Lung microvascular endothelial cell (primary cell): ENCODE measurements around the gene LRRC19. TPM values are rescaled to one million over a fixed set of nuclear protein-coding genes. Genes with fewer than 3 reads are reported as not detected.

Experiments
- DNase-seq, 2 donors: peaks; one replicate each; pipeline versions ENCODE4 v3.0.0 to v3.0.0-alpha.2; 2010; ENCODE audit warnings: low read depth in 2 of 2
- total RNA-seq: library from RNA; depleted of rRNA; stranded (reverse); fragments of >200 nt; gene quantifications from 2 replicates; pipeline ENCODE4 v1.2.1, GENCODE V29; 2014

Gene LRRC19
- total RNA-seq, result not detected in 2 replicates

- DNase-seq, result no peak
Measured at GRCh38 chr9:27005491-27005890, at the start of gene LRRC19. LRRC19 (minus strand) TSS chr9:27005672; CDS start chr9:26999694, 5,978 bp downstream.

DNA sequence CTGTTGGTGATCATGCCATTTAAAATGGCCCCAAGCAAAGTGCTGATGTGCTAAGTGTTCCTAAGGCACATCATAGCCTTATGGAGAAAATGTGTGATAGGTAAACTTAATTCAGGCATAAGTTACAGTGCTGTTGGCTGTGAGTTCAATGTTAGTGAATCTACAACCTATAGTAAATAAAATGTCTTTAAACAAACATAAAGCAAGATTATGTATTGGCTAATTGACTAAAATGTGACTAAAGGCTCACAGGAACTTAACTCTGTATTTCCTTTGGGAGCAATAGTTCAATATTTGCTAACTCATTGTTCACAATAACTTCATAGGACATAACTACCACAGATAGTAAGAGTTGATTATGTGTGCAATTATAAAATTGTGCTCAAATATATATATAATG is 49.4 kb upstream of the LRRC19 start:
- no peak for DNase-seq

DNA sequence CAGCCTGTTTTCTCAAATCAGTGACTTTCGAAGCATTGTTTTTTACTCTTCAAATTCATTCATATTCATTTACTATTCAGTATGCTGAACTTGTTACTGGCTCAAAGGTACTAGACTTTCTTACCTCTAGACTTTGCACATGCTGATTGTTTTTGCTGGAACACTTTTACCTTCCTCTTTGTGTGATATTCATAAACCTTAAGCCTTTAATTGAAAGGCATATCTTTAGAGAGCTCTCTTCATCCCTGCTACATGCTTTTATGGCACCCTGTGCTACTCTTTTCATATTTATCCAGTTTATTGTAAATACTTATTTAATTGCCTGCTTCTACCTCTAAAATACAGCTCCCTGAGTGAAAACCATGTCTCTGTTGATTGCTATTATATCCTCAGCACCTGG is 48.7 kb upstream of the LRRC19 start:
- DNase-seq, result no peak

- peak; percentile 27 to 92 for DNase-seq
Measured at GRCh38 chr9:27053369-27054022, 48.0 kb upstream of the LRRC19 start.

DNA sequence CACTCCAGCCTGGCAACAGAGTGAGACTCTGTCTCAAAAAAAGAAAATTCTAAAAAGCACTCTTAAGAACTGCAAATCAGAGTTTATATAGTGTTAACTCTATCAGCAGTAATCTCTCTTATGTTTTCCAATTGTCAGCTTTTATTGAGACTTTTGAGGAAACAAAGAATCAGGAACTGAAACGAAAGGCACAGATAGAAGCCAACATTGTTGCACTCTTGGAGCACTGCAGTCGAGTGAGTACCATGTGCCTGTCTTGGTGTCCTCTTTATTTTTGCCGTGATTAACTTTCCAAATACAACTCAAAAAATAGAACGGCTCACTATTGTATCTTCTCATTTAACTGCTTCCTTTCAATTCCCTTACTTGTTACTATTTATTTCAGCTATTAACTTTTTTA is 41.7 kb upstream of the LRRC19 start:
- no peak for DNase-seq

DNA sequence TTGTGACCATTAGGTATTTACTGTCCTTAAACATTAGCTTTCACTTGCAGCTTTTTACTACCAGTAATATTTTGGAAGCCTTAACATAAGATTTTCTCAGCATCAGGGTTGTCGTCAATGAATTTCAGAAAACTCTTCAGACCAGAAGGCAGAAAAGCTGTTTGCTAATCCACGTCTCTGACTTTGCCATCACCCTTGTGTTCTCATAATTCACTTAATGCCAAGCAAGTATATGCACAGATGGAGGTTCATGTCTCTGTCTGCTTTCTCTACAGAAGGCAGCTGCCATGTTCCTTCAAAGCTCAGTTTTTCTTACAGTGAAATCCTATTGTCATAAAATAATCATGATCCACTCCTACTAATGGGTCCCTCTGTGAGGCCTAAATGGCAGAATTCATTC is 37.7 kb upstream of the LRRC19 start:
- no peak for DNase-seq

GRCh38 chr9:27042476-27042875 is 37.0 kb upstream of the LRRC19 start:
- no peak for DNase-seq

DNA sequence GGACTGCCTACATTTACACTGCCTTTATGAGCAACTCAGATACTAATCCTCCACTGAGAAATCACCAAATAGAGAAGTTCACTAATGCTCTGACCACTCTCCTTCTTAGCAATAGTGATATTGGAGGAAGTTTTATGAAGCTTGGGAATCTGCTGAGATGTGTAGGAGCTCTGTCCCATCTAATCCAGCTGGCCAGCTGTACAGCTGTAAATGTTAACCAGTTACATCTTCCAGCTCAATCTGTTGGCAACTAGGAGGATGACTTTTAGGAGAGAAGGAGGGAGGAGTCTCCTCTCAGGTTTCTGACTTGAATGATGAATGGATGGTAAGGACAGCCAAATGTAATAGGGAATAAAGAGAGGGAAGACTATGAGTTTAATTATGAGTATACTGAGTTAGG is 36.3 kb upstream of the LRRC19 start:
- DNase-seq, result no peak

- no peak for DNase-seq
Measured at GRCh38 chr9:27037499-27037898, 32.0 kb upstream of the LRRC19 start.

DNA sequence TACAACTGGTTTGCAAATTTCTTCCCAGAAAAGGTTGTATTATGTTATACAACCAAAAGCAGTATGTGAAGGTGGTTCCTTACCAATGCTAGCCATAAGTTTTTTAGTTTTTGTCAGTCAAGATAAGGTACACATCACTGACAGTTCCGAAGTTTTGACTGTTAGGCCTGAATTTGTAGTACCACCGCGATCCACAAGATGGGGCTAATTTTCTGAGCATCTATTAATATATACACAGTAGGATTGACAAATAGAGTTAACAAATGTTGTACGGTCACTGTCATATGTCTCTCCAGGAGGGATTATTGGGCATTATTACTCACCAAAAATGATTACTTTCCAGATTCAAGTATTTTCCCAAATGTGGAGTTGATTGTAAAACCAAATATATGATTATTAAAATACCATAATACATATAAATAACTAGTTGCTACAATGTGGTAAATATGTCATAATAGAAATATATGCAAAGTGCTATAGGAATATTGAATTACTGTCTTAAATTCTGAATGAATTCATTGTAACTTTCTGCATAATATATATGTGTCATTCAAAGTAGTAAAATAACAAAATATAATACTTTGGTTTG is 28.4 kb upstream of the LRRC19 start:
- peak; percentile 56 to 81 for DNase-seq

GRCh38 chr9:27029186-27029585 is 23.7 kb upstream of the LRRC19 start:
- no peak for DNase-seq

- no peak for DNase-seq
Measured at GRCh38 chr9:27022920-27023319, 17.4 kb upstream of the LRRC19 start.

DNA sequence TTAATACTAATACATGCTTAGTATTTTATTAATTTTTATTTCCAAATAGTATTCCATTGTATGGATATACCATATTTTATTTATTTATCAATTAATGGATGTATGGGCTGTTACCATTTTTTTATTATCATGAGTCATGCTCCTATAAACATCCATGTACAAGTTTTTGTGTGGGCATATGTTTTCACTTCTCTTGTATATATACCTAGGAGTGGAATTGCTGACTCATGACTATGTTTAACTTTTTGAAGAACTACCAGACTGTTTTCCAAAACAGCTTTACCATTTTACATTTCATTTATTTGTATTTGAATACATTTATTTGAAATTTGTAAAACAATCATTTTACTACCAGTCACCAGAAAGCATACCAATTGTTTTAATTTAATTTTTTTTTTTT is 14.1 kb upstream of the LRRC19 start:
- no peak for DNase-seq

- DNase-seq, result no peak
Measured at GRCh38 chr9:27003426-27004077, 1.9 kb downstream of the LRRC19 start.

- DNase-seq, result no peak
Measured at GRCh38 chr9:26995810-26996209, 9.7 kb downstream of the LRRC19 start.

GRCh38 chr9:26983340-26983739 is 22.1 kb downstream of the LRRC19 start:
- no peak for DNase-seq

- DNase-seq, result peak; percentile 33 to 59
Measured at GRCh38 chr9:26975728-26976707, 29.5 kb downstream of the LRRC19 start.

DNA sequence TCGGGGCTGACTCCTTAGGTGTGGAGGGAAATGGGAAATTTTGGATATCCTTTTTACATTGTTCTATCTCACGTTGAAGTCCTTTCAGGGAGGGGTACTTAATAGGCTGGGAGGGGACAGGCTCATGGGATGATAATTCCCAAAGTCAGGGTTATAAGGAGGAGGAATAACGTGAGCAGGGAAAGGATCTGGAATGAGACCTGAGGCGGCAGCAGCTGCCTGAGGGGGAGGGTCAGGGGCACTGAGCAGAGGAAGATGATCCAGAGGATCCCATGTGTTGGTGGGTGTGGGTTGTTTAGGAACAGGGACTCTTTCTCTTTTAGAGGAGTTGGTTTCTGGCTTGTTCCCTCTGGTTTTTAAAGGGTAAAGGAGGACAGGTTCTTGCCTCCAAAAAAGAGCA is 30.5 kb downstream of the LRRC19 start:
- no peak for DNase-seq

GRCh38 chr9:26973989-26974388 is 31.5 kb downstream of the LRRC19 start:
- DNase-seq, result no peak

DNA sequence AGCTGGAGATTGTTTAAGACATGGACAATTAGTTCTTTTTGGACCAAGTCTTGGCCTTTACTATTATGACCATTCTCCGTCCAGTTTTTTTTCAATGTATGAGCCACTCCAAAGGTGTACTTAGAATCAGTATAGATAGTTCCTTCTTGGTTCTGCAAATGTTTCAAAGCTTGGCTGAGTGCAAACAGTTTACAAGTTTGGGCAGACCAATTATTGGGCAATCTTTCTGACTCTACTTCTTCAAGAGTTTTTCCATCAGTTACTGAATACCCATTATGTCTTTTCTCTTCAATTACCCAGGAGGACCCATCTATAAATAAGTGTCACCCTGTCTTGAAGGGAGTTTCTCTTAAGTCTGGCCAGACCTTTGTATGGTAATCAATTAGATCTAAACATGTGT is 33.8 kb downstream of the LRRC19 start:
- no peak for DNase-seq

DNA sequence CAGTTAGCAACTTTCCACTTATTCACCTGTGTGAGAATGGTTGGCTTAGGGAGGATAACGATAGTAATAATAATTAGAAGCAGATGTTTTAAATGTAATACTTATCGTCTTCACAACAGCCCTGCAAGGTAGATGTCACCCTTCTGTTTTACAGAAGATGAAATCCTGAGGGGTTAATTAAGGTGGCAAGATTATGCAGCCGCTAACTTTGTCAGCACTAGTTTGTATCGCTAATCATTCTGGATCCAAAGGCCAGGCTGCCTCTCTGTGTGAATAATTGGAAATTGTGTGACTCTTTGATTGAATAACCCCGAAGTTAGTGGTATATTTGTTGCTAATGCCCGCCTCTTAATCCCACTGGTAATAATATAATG is 48.6 kb downstream of the LRRC19 start:
- no peak for DNase-seq
